H1 (cell line): ENCODE results near the gene SSTR4. TPM values are rescaled to one million over a fixed set of nuclear protein-coding genes. Genes with fewer than 3 reads are reported as not detected.
A peak's percentile ranks its signal among the peaks of the same experiment; 100 is the strongest.

Source experiments
- CTCF ChIA-PET: fragments of 300-600 bp; sonication (Branson Sonifier 250); formaldehyde crosslinking; loops from one replicate; lab custom pipeline; 2021; ENCODE audit not compliant: partially characterized antibody; lab: Charles Lee
- POLR2A ChIA-PET: fragments of 300-600 bp; sonication (Branson Sonifier 250); formaldehyde crosslinking; loops from one replicate; lab custom pipeline; 2021; ENCODE audit warnings: inconsistent platforms; ENCODE audit not compliant: partially characterized antibody; lab: Charles Lee
- DNase-seq, 2 experiments: peaks; one replicate each; pipeline versions ENCODE4 v3.0.0 to v3.0.0-alpha.2; 2010 to 2022; ENCODE audit warnings: low spot score in 2 of 2, low read depth in 1 of 2, mixed read lengths in 1 of 2
- FAIRE-seq: peaks from 2 replicates; lab custom pipeline; 2011; peaks lifted over from hg19 to GRCh38; lab: Jason Lieb, UNC
- H2AFZ ChIP-seq: 2 replicates; pipeline ENCODE4 v1.8.1; 2012; ENCODE audit warnings: low read length, inconsistent platforms
- H2AK5ac ChIP-seq: 2 replicates; pipeline ENCODE4 v1.6.1; 2013; ENCODE audit warnings: low read depth, low read length
- H2BK120ac ChIP-seq: replicated peaks from 2 replicates; pipeline ENCODE3; 2013; ENCODE audit warnings: low read depth, low read length, inconsistent platforms
- H2BK12ac ChIP-seq: 2 replicates; pipeline ENCODE4 v1.6.1; 2013; ENCODE audit warnings: low read depth, low read length
- H2BK15ac ChIP-seq: 2 replicates; pipeline ENCODE4 v1.6.1; 2013; ENCODE audit warnings: low read length
- H2BK20ac ChIP-seq: 2 replicates; pipeline ENCODE4 v1.6.1; 2013; ENCODE audit warnings: low read length
- H2BK5ac ChIP-seq: 2 replicates; pipeline ENCODE4 v1.6.1; 2013; ENCODE audit warnings: low read depth, low read length
- H3K14ac ChIP-seq: 2 replicates; pipeline ENCODE4 v1.6.1; 2013; ENCODE audit warnings: inconsistent platforms; ENCODE audit not compliant: insufficient read length
- H3K18ac ChIP-seq: 2 replicates; pipeline ENCODE4 v1.6.1; 2013; ENCODE audit warnings: low read length; ENCODE audit errors: extremely low read depth
- H3K23ac ChIP-seq: 2 replicates; pipeline ENCODE4 v1.6.1; 2013; ENCODE audit warnings: inconsistent platforms; ENCODE audit not compliant: insufficient read length
- H3K23me2 ChIP-seq: 2 replicates; pipeline ENCODE4 v1.6.1; 2013; ENCODE audit warnings: low read depth, low read length
- H3K27ac ChIP-seq: 2 replicates; pipeline ENCODE4 v1.6.1; 2011; ENCODE audit warnings: low read depth, low read length, inconsistent platforms
- H3K27me3 ChIP-seq, 4 experiments: replicated peaks in 1 of 4; 1 replicate in 1 of 4; 2 replicates in 3 of 4; pipeline versions ENCODE4 v1.6.1 to v1.8.1; 2011 to 2013; ENCODE audit warnings: low read length in 3 of 4, mild to moderate bottlenecking in 3 of 4, inconsistent platforms in 2 of 4, mixed read lengths in 2 of 4, moderate library complexity in 1 of 4; ENCODE audit not compliant: control insufficient read depth in 3 of 4, insufficient read depth in 3 of 4; ENCODE audit errors: extremely low read depth in 1 of 4
- H3K36me3 ChIP-seq, 4 experiments: 2 replicates each; pipeline versions ENCODE4 v1.6.1 to v1.8.1; 2011 to 2013; ENCODE audit warnings: mild to moderate bottlenecking in 4 of 4, low read length in 3 of 4, moderate library complexity in 2 of 4, control low read depth in 1 of 4, inconsistent platforms in 1 of 4; ENCODE audit not compliant: insufficient read depth in 4 of 4, control insufficient read depth in 2 of 4
- H3K4ac ChIP-seq: replicated peaks from 2 replicates; pipeline ENCODE3; 2013; ENCODE audit warnings: low read length, low read depth, mixed read lengths, inconsistent platforms; ENCODE audit not compliant: insufficient read length
- H3K4me1 ChIP-seq, 4 experiments: replicated peaks in 1 of 4; 1 replicate in 1 of 4; 2 replicates in 3 of 4; pipeline versions ENCODE4 v1.6.1 to v1.8.1; 2011 to 2013; ENCODE audit warnings: low read length in 3 of 4, inconsistent platforms in 2 of 4, mixed read lengths in 1 of 4; ENCODE audit not compliant: insufficient read depth in 4 of 4, control insufficient read depth in 3 of 4
- H3K4me2 ChIP-seq, 2 experiments: 2 replicates each; pipeline versions ENCODE4 v1.6.1 to v1.8.1; 2011 to 2013; ENCODE audit warnings: low read depth in 2 of 2, low read length in 2 of 2, control low read depth in 1 of 2, inconsistent platforms in 1 of 2, mild to moderate bottlenecking in 1 of 2; ENCODE audit not compliant: insufficient read depth in 1 of 2
- H3K4me3 ChIP-seq, 4 experiments: fragments of 200-600, 300-600 bp in 1 of 4; sonication (generic), shearing (Covaris generic), sonication (Bioruptor Twin) in 1 of 4; 2 replicates each; pipeline versions ENCODE4 v1.5.1 to v1.8.1; 2011 to 2016; ENCODE audit warnings: low read length in 4 of 4, low read depth in 3 of 4, control low read depth in 2 of 4, inconsistent platforms in 2 of 4, mild to moderate bottlenecking in 2 of 4, mixed read lengths in 1 of 4, moderate library complexity in 1 of 4; ENCODE audit not compliant: insufficient read depth in 2 of 4; ENCODE audit errors: extremely low read depth in 1 of 4
- H3K56ac ChIP-seq: replicated peaks from 2 replicates; pipeline ENCODE3; 2013; ENCODE audit warnings: low read depth, mild to moderate bottlenecking, mixed read lengths, low read length, inconsistent platforms; ENCODE audit not compliant: insufficient read length
- H3K79me1 ChIP-seq: 2 replicates; pipeline ENCODE4 v1.6.1; 2013; ENCODE audit warnings: low read depth, low read length, control low read depth
- H3K79me2 ChIP-seq, 2 experiments: 2 replicates each; pipeline versions ENCODE4 v1.6.1 to v1.8.1; 2012 to 2013; ENCODE audit warnings: low read length in 2 of 2, mild to moderate bottlenecking in 2 of 2, inconsistent platforms in 1 of 2; ENCODE audit not compliant: insufficient read depth in 2 of 2, control insufficient read depth in 1 of 2
- H3K9ac ChIP-seq, 4 experiments: replicated peaks in 1 of 4; 1 replicate in 1 of 4; 2 replicates in 3 of 4; pipeline versions ENCODE4 v1.6.1 to v1.8.1; 2011 to 2013; ENCODE audit warnings: low read depth in 3 of 4, low read length in 3 of 4, control low read depth in 2 of 4, mild to moderate bottlenecking in 2 of 4, moderate library complexity in 2 of 4, inconsistent platforms in 1 of 4; ENCODE audit errors: extremely low read depth in 1 of 4
- H3K9me3 ChIP-seq, 2 experiments: 2 replicates each; pipeline versions ENCODE4 v1.6.1 to v1.8.1; 2012 to 2013; ENCODE audit warnings: mild to moderate bottlenecking in 2 of 2, moderate library complexity in 2 of 2, control low read depth in 1 of 2, inconsistent platforms in 1 of 2, low read depth in 1 of 2, low read length in 1 of 2, mixed read lengths in 1 of 2; ENCODE audit not compliant: insufficient read depth in 2 of 2
- H4K20me1 ChIP-seq, 2 experiments: replicated peaks in 1 of 2; 2 replicates each; pipeline versions ENCODE3 to v1.8.1; 2011 to 2013; ENCODE audit warnings: inconsistent platforms in 2 of 2, low read length in 2 of 2, mild to moderate bottlenecking in 1 of 2; ENCODE audit not compliant: insufficient read depth in 2 of 2, control insufficient read depth in 1 of 2
- H4K5ac ChIP-seq: 2 replicates; pipeline ENCODE4 v1.6.1; 2013; ENCODE audit warnings: low read length, low read depth, mixed read lengths, inconsistent platforms; ENCODE audit not compliant: insufficient read length
- H4K8ac ChIP-seq: 2 replicates; pipeline ENCODE4 v1.8.0; 2013; ENCODE audit warnings: mild to moderate bottlenecking, moderate library complexity, low read length, inconsistent platforms; ENCODE audit not compliant: insufficient read depth; ENCODE audit errors: extremely low read depth
- H4K91ac ChIP-seq: replicated peaks from 2 replicates; pipeline ENCODE3; 2013; ENCODE audit warnings: low read length, mixed read lengths, inconsistent platforms; ENCODE audit not compliant: insufficient read length
- RAD21 ChIP-seq, 2 experiments: IDR thresholded peaks in 1 of 2; conservative IDR thresholded peaks in 1 of 2; 2 replicates each; pipeline ENCODE4 v1.6.1; 2011; ENCODE audit warnings: low read depth in 2 of 2, low read length in 2 of 2, improper control_type of control experiment in 1 of 2, inconsistent platforms in 1 of 2, mild to moderate bottlenecking in 1 of 2, moderate library complexity in 1 of 2
- RXRA ChIP-seq: IDR thresholded peaks from 2 replicates; pipeline ENCODE4 v1.6.1; 2011; ENCODE audit warnings: low read depth, mild to moderate bottlenecking, low read length, moderate library complexity; ENCODE audit not compliant: insufficient read depth
- SIN3A ChIP-seq, 2 experiments: IDR thresholded peaks in 1 of 2; conservative IDR thresholded peaks in 1 of 2; 2 replicates each; pipeline ENCODE4 v1.6.1; 2011 to 2012; ENCODE audit warnings: low read length in 2 of 2, improper control_type of control experiment in 1 of 2, low read depth in 1 of 2, mild to moderate bottlenecking in 1 of 2
- WGBS, 2 experiments: shearing (Covaris generic) in 1 of 2; methylation state at CpG; one replicate each; pipeline versions ENCODE4 v1.1.6 to v1.1.7; 2013 to 2015; ENCODE audit warnings: low lambda C conversion rate in 2 of 2, mixed read lengths in 2 of 2, inconsistent platforms in 1 of 2, low coverage in 1 of 2, missing lambda C conversion rate in 1 of 2; ENCODE audit not compliant: insufficient replicate concordance in 2 of 2, insufficient coverage in 1 of 2, insufficient read length in 1 of 2; ENCODE audit errors: extremely low coverage in 1 of 2, missing lambda C conversion rate in 1 of 2; 5-methylcytosine and 5-hydroxymethylcytosine counted together
- polyA plus RNA-seq, 7 experiments: library from polyadenylated mRNA; depleted of rRNA in 3 of 7; stranded (reverse) in 5 of 7; unstranded in 2 of 7; fragments of >200 nt in 5 of 7; fragments of 200-250 nt in 2 of 7; gene quantifications; 1 replicate in 5 of 7; 2 replicates in 1 of 7; 4 replicates in 1 of 7; pipeline versions ENCODE4 v1.2.1 to v1.2.3, GENCODE V29; 2011 to 2013; ENCODE audit warnings: missing spikeins in 2 of 7, mixed read lengths in 2 of 7
- total RNA-seq: library from RNA; stranded (reverse); fragmentation: NEBNext Ultra II Directional; extraction: Animal tissue kit (Norgen Biotek cat#: 25700); gene quantifications from 2 replicates; pipeline ENCODE4 v1.2.1, GENCODE V29; 2021

Gene SSTR4
- total and polyA plus RNA-seq, 2 of the 8 experiments (the other 6 are each of a cell fraction or from before 2014, with no cell fraction given) = 0.05 TPM; not detected in 1

- H4K20me1 ChIP-seq = no peaks in the 10 kb centered on the region
- H3K4me3 ChIP-seq = no peak overlapping the region
- DNase-seq = no peak
- H3K23me2 ChIP-seq = 0 out of 2 replicates have a peak, but pooled peaks cover 1% of the 10 kb centered on the region
- H4K5ac ChIP-seq = no peak overlapping the region
- H3K27me3 ChIP-seq = no peaks in the 10 kb centered on the region; a peak in 1 of 7 replicates
- H3K9me3 ChIP-seq = no peaks in the 10 kb centered on the region
- ChIA-PET POLR2A (no interaction called here), CTCF (interaction anchor here (0.8 to 2.0 kb wide), 7 partner anchors 20 to 330 kb away, joined by 3 to 5 read pairs (median 4); no protein-coding TSS in a partner anchor)
- no peak overlapping the region for H3K4me2 ChIP-seq
- no peak overlapping the region for H3K14ac ChIP-seq
- no peaks in the 10 kb centered on the region for H3K79me1 ChIP-seq
- H2BK20ac ChIP-seq = no peak overlapping the region
- H2BK15ac ChIP-seq = no peak overlapping the region
- no peak for FAIRE-seq
- H2BK12ac ChIP-seq = no peak overlapping the region
- H3K18ac ChIP-seq = no peak overlapping the region
- no peak overlapping the region for H3K4ac ChIP-seq
- 91% methylated on average over 1 of the region's 1 CpG; no CpG with 5 or more reads in 1 of the 2 experiments for WGBS, 2 experiments
- H4K8ac ChIP-seq = no peak overlapping the region
- no peak overlapping the region for H2AK5ac ChIP-seq
- no peak overlapping the region for H3K23ac ChIP-seq
- no peak overlapping the region for H2BK5ac ChIP-seq
- H2AFZ ChIP-seq = no peak overlapping the region
- H3K4me1 ChIP-seq = no peaks in the 10 kb centered on the region
- no peaks in the 10 kb centered on the region for H3K36me3 ChIP-seq
- no peak overlapping the region for H4K91ac ChIP-seq
- H3K27ac ChIP-seq = no peak overlapping the region
- H3K56ac ChIP-seq = no peak overlapping the region
- no peaks in the 10 kb centered on the region for H3K79me2 ChIP-seq
- TF ChIP-seq RAD21 (IDR thresholded peaks at IDR 0.05 in 1 of 2, conservative IDR thresholded peaks at IDR 0.05 in 1 of 2; ENCODE audit: low read depth in 2 of 2, low read length in 2 of 2) (peak; percentile 10 to 23; a peak in 2 of 4 replicates), SIN3A (conservative IDR thresholded peaks at IDR 0.05 in 1 of 2, IDR thresholded peaks at IDR 0.05 in 1 of 2; ENCODE audit: low read depth in 1 of 2, low read length in 2 of 2) (no peak), RXRA (no peak)
- no peak overlapping the region for H2BK120ac ChIP-seq
- H3K9ac ChIP-seq = no peak overlapping the region
Measured at GRCh38 chr20:23021541-23021940, 13.6 kb upstream of the SSTR4 start.
